HG02763 (cell line): ENCODE data around the gene CPE.
"Not testable (repeated sequence)": the region's sequence is repeated elsewhere in the genome, so short reads cannot be mapped to it uniquely, and the experiment has no call there.

Experiments used
- ATAC-seq: cut with Tn5 transposase; IDR thresholded peaks from one replicate; pipeline ENCODE4 v1.9.1; 2021; ENCODE audit warnings: mild to moderate bottlenecking, moderate library complexity; ENCODE audit not compliant: unreplicated experiment

Gene CPE

DNA sequence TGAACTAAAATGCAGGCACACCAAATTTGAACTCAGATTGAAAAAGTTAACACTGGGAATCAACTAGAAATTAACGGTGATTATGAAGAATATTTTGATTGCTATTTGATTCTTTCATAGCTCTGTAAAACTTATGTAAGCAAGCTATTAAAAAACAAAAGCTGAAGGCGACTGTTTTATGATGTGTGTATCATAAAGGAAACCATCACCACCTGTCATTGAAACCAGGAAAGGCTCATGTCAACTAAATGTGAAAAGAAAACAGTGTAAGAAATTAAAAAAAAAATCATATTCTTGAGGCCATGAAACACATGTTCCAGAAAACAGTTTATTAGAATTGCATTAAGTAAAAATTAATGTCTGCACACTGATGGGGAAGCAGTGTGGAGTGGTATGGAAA is 24.2 kb downstream of the CPE start:
- ATAC-seq, result no peak

- ATAC-seq, result no peak
These were observed 24.8 kb downstream of the CPE start for GRCh38 chr4:165403637-165404036.

DNA sequence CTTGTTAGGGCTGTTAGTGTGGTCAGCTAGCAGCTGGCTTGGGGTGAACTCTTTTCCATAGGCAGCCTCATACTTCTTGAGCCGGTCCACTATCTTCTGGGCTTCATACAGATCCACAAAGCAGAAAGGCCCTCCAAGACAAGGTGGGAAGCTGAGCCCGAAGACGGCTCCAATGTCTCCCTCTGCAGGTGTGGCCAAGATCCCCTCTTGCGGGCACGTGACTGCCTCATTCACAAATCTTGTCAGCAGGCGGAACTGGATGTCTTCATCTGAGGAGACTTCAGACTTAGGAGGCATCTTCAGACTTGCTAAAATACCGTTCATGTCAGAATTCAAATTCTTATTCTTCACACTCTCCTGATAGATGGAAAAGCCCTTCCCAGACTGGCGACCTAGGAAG is 25.3 kb downstream of the CPE start:
- no peak for ATAC-seq

DNA sequence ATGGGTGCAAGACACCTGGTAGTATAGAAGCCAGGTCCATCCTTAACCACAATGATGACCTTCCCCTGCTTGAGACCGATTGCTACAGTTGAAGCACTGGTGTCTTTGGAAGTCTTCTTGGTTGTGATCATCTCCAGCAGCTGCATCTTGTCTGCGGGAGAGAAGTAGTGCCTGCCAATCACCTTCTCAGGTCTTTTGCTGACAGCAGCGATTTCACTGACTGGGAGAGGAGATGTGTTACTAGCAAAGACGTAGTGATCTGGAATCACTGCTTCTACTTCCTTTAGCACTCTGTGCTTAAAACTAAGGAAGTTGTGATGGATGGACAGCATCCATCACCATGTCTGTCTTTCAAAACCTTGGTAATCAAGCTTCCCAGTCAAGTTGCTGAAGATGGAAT is 25.9 kb downstream of the CPE start:
- no peak for ATAC-seq

DNA sequence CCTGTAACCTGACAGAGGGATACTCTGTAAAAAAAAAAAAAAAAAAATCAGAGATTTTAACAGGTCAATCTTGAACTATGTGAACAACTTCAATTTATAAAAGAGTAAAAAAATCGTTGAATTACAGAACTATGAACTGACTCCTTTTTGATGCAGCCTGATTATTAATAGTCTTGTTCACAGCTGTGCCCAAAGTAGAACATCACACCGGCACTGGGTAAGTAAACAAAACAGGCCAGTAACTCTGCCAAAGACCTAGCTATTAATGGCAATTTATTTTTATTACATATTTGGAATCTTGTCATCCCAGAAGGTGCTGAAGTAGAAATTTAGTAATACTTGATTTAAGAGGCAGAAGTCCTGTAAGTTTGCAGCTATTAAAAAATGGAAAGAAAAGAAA is 31.4 kb downstream of the CPE start:
- no peak for ATAC-seq

GRCh38 chr4:165415910-165416309 is 37.1 kb downstream of the CPE start:
- no peak for ATAC-seq

- ATAC-seq, result no peak
These were observed 39.3 kb downstream of the CPE start for GRCh38 chr4:165418073-165418472.

- no peak for ATAC-seq
These were observed 46.8 kb downstream of the CPE start for GRCh38 chr4:165425629-165426028.

GRCh38 chr4:165426331-165426730 is 47.5 kb downstream of the CPE start:
- no peak for ATAC-seq

GRCh38 chr4:165426823-165427222 is 48.0 kb downstream of the CPE start:
- no peak for ATAC-seq

- no peak for ATAC-seq
These were observed 50.1 kb downstream of the CPE start for GRCh38 chr4:165428957-165429356.

DNA sequence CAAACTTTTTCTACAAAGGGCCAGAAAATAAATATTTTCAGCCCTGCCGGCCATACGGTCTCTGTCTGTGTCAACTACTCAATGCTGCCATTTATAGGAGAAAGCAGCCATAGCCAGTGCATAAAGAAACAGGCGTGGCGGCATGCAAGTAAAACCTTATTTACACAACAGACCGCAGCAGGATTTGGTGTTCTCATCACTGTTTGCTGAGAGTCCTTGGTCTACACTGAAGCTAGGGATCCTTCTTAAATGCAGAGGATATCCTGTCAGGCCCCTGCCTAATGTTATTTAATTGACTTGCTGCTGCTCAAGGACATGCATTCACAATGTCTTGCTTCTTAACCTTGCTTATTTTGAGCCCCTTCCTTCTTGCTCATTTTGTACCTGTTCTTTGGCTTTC is 54.7 kb downstream of the CPE start:
- ATAC-seq, result no peak

DNA sequence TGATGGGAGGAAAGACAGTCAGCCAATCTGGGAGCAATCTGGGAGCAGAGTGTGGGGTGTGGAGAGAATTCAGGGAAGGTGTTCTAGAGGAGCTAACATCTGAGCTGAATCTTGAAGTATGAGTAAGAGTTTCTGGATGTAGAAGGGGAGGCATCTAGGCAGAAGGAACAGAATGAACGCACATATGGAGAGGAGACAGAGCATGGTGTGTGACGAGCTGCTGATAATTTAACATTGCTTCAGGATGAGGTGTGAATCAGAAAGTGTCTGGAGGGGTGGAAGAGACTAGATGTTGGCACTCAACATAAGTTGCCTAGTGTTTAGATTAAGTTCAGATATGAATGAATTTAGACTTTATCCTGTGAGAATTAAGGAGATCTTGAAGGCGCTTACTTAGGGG is 58.9 kb downstream of the CPE start:
- ATAC-seq, result no peak

GRCh38 chr4:165439344-165439743 is 60.5 kb downstream of the CPE start:
- ATAC-seq, result no peak

- ATAC-seq, result no peak
These were observed 61.2 kb downstream of the CPE start for GRCh38 chr4:165439981-165440380.

- ATAC-seq, result no peak
These were observed 61.8 kb downstream of the CPE start for GRCh38 chr4:165440415-165441158.

DNA sequence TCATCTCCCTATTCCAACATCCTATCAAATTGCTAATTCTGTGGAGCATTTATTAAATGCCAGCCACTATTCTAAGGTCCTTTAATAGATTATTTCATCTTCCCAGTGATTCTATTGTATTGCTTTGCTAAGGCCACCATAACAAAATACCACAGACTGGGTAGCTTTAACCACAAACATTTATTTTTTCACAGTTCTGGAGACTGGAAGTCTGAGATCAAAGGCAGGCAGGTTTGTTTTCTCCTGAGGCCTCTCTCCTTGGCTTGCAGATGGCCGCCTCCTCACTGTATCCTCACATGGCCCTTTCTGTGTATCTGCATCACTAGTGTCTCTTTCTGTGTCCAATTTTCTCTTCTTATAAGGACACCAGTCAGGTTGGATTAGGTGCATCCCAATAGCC is 64.5 kb downstream of the CPE start:
- ATAC-seq, result no peak

- no peak for ATAC-seq
These were observed 69.9 kb downstream of the CPE start for GRCh38 chr4:165448700-165449099.

- ATAC-seq, result no peak
These were observed 70.5 kb downstream of the CPE start for GRCh38 chr4:165449333-165449732.

DNA sequence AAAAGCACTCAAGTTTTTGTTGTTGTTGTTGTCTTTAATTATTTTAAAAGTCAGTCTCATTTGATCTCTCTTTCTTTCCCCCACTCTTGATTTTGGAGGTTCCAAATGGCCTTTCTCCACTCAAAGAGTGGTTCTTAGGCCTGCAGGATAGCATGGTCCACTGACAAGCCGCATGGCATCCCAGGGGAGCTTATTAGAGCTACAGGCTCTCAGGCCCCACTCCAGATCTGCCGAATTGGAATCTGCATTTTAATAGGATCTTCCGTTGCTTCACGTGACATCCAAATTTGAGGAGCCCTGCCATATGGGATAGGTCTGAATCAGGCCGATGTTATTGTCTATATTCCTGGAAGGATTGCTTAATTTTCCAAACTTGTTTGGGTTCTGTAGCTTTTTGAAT is 72.1 kb downstream of the CPE start:
- no peak for ATAC-seq

DNA sequence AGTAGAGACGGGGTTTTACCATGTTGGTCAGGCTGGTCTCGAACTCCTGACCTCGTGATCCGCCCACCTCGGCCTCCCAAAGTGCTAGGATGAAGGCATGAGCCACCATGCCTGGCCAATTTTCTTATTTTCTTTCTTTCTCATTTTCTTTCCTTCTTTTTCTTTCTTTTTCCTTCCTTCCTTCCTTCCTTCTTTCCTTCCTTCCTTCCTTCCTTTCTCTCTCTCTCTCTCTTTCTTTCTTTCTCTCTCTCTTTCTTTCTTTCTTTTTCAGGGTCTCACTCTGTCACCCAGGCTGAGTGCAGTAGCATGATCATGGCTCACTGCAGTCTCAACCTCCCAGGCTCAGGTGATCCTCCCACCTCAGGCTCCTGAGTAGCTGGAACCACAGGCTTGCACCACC is 74.3 kb downstream of the CPE start:
- not testable (repeated sequence) for ATAC-seq

DNA sequence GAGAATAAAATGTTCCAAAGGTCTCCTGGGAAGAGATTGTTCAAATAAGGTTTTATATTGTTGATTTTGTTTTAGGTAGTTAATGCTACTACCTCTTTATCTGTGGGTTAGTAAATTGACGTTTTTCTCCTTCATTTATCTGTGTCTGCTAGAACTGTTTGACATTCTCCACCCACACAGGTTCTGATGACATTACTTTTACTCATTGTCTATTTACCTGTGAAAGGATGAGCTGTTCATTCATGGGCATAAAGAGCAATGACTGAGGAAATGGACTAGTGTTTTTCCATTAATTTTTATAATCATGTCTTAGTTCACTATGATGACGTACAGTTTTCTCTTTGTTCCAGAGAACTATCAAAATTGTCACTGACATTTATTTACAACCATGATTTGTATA is 75.6 kb downstream of the CPE start:
- ATAC-seq, result no peak

- no peak for ATAC-seq
These were observed 79.0 kb downstream of the CPE start for GRCh38 chr4:165457793-165458192.
